GM04503 (cell line): ENCODE data around the gene ARSG.
A peak's percentile ranks its signal among the peaks of the same experiment; 100 is the strongest.

ENCODE experiments used
- DNase-seq: peaks from one replicate; pipeline ENCODE4 v3.0.0-alpha.2; 2012; ENCODE audit warnings: low read depth

ARSG gene

GRCh38 chr17:68378268-68379176 lies 87.2 kb downstream of the ARSG start:
- DNase-seq = peak; percentile 96

GRCh38 chr17:68379177-68379510 lies 87.8 kb downstream of the ARSG start:
- DNase-seq = no peak

GRCh38 chr17:68379692-68380677 lies 88.7 kb downstream of the ARSG start:
- no peak for DNase-seq

GRCh38 chr17:68381076-68381900 lies 90.0 kb downstream of the ARSG start:
- DNase-seq = peak; percentile 99

GRCh38 chr17:68382582-68383085 lies 91.3 kb downstream of the ARSG start:
- DNase-seq = no peak

- DNase-seq = no peak
These were observed 91.8 kb downstream of the ARSG start for GRCh38 chr17:68383120-68383442.

GRCh38 chr17:68383443-68384321 lies 92.4 kb downstream of the ARSG start:
- DNase-seq = peak; percentile 90

- DNase-seq = peak; percentile 37
These were observed 93.2 kb downstream of the ARSG start for GRCh38 chr17:68384471-68384870.

- DNase-seq = no peak
These were observed 93.6 kb downstream of the ARSG start for GRCh38 chr17:68384941-68385340.

GRCh38 chr17:68385490-68386215 lies 94.4 kb downstream of the ARSG start:
- DNase-seq = no peak

- no peak for DNase-seq
These were observed 96.3 kb downstream of the ARSG start for GRCh38 chr17:68387435-68388218.

- no peak for DNase-seq
These were observed 97.7 kb downstream of the ARSG start for GRCh38 chr17:68389041-68389440.

GRCh38 chr17:68390888-68391545 lies 99.7 kb downstream of the ARSG start:
- DNase-seq = no peak

- no peak for DNase-seq
These were observed 100.4 kb downstream of the ARSG start for GRCh38 chr17:68391561-68392268.

- DNase-seq = no peak
These were observed 103.5 kb downstream of the ARSG start for GRCh38 chr17:68394608-68395331.

GRCh38 chr17:68396226-68397107 lies 105.2 kb downstream of the ARSG start:
- no peak for DNase-seq
